ENCODE results near the gene APEH. TPM values are rescaled to one million over a fixed set of nuclear protein-coding genes. Genes with fewer than 3 reads are reported as not detected.

Gene APEH
- total RNA-seq, 1 donor from 2014 or later = 80.8 TPM

GRCh38 chr3:49712631-49713317 is 38.6 kb downstream of the APEH start:
- Mint-ChIP-seq H3K27ac (ENCODE audit: unreplicated experiment) (no peak overlapping the region), H3K4me1 (ENCODE audit: low read depth, unreplicated experiment) (no peaks in the 10 kb centered on the region), H3K4me3 (ENCODE audit: unreplicated experiment) (no peak overlapping the region), H3K9me3 (ENCODE audit: unreplicated experiment) (no peaks in the 10 kb centered on the region), H3K36me3 (ENCODE audit: low read depth, unreplicated experiment) (peaks cover 11% of the 10 kb centered on the region), H3K27me3 (ENCODE audit: low read depth, unreplicated experiment) (no peaks in the 10 kb centered on the region)
- Histone ChIP-seq H3K4me3 (ENCODE audit: insufficient read depth, low read depth, low read length) (no peak overlapping the region), H3K27ac (ENCODE audit: low read depth, low read length) (no peak overlapping the region), H3K9ac (ENCODE audit: low read length) (no peak overlapping the region), H3K9me3 (ENCODE audit: insufficient read depth, low read depth, low read length) (no peaks in the 10 kb centered on the region), H3K79me2 (ENCODE audit: insufficient read depth, low read length) (no peaks in the 10 kb centered on the region), H3K4me2 (ENCODE audit: low read length) (no peak overlapping the region), H2AFZ (ENCODE audit: low read depth, low read length) (no peak overlapping the region), H3K4me1 (ENCODE audit: insufficient read depth, low read length) (no peaks in the 10 kb centered on the region), H4K20me1 (ENCODE audit: insufficient read depth, low read length) (peaks cover 17% of the 10 kb centered on the region), H3K36me3 (ENCODE audit: insufficient read depth, low read length) (no peaks in the 10 kb centered on the region), H3K27me3 (ENCODE audit: insufficient read depth, low read length) (no peaks in the 10 kb centered on the region)
- no peak for DNase-seq (ENCODE audit: low read depth)
- no peak for FAIRE-seq
- no peak for TF ChIP-seq CTCF (IDR thresholded peaks at IDR 0.05; ENCODE audit: insufficient read depth, low read depth, low read length)
- no peak for TF ChIP-seq EZH2 (IDR thresholded peaks at IDR 0.05; ENCODE audit: insufficient read depth, low read length)

- Mint-ChIP-seq H3K27me3 (ENCODE audit: low read depth, unreplicated experiment) (no peaks in the 10 kb centered on the region), H3K36me3 (ENCODE audit: low read depth, unreplicated experiment) (peaks cover 11% of the 10 kb centered on the region), H3K4me1 (ENCODE audit: low read depth, unreplicated experiment) (peaks cover under 1% of the 10 kb centered on the region), H3K4me3 (ENCODE audit: unreplicated experiment) (no peak overlapping the region), H3K27ac (ENCODE audit: unreplicated experiment) (no peak overlapping the region), H3K9me3 (ENCODE audit: unreplicated experiment) (peaks cover under 1% of the 10 kb centered on the region)
- DNase-seq (ENCODE audit: low read depth) (no peak), FAIRE-seq (no peak)
- TF ChIP-seq EZH2 (IDR thresholded peaks at IDR 0.05; ENCODE audit: insufficient read depth, low read length) (no peak), CTCF (IDR thresholded peaks at IDR 0.05; ENCODE audit: insufficient read depth, low read depth, low read length) (no peak)
- Histone ChIP-seq H3K4me2 (ENCODE audit: low read length) (no peak overlapping the region), H3K79me2 (ENCODE audit: insufficient read depth, low read length) (no peaks in the 10 kb centered on the region), H2AFZ (ENCODE audit: low read depth, low read length) (no peak overlapping the region), H3K27ac (ENCODE audit: low read depth, low read length) (no peak overlapping the region), H3K4me1 (ENCODE audit: insufficient read depth, low read length) (peaks cover 2% of the 10 kb centered on the region), H3K9me3 (ENCODE audit: insufficient read depth, low read depth, low read length) (no peaks in the 10 kb centered on the region), H3K4me3 (ENCODE audit: insufficient read depth, low read depth, low read length) (no peak overlapping the region), H3K9ac (ENCODE audit: low read length) (no peak overlapping the region), H3K27me3 (ENCODE audit: insufficient read depth, low read length) (no peaks in the 10 kb centered on the region), H4K20me1 (ENCODE audit: insufficient read depth, low read length) (peaks cover 21% of the 10 kb centered on the region), H3K36me3 (ENCODE audit: insufficient read depth, low read length) (no peaks in the 10 kb centered on the region)
Observed at GRCh38 chr3:49713336-49714105, 39.4 kb downstream of the APEH start.

All from astrocyte (in vitro differentiated cells and primary cell).